HG02642 (cell line): ENCODE measurements around the gene SLC38A9.
"Not testable (repeated sequence)": the region's sequence is repeated elsewhere in the genome, so short reads cannot be mapped to it uniquely, and the experiment has no call there.

Experiments
- ATAC-seq: cut with Tn5 transposase; IDR thresholded peaks from one replicate; pipeline ENCODE4 v1.9.1; 2021; ENCODE audit warnings: mild to moderate bottlenecking; ENCODE audit not compliant: unreplicated experiment, poor library complexity

SLC38A9 gene

GRCh38 chr5:55712023-55712859, at the start of gene SLC38A9:
TSS of gene SLC38A9 (minus strand) at chr5:55712324. CDS start at chr5:55697958, 14,366 bp downstream.
- ATAC-seq: peak; percentile 100

GRCh38 chr5:55761721-55762120, 49.6 kb upstream of the SLC38A9 start:
- ATAC-seq: not testable (repeated sequence)

GRCh38 chr5:55758714-55759113, 46.6 kb upstream of the SLC38A9 start:
- no peak for ATAC-seq

- ATAC-seq: no peak
These were observed 46.1 kb upstream of the SLC38A9 start for GRCh38 chr5:55758231-55758630.

GRCh38 chr5:55750499-55750898, 38.4 kb upstream of the SLC38A9 start:
- ATAC-seq: no peak

- no peak for ATAC-seq
These were observed 37.9 kb upstream of the SLC38A9 start for GRCh38 chr5:55750063-55750462.

- ATAC-seq: no peak
These were observed 37.3 kb upstream of the SLC38A9 start for GRCh38 chr5:55749387-55749786.

- ATAC-seq: no peak
These were observed 35.7 kb upstream of the SLC38A9 start for GRCh38 chr5:55747778-55748318.

- no peak for ATAC-seq
These were observed 30.7 kb upstream of the SLC38A9 start for GRCh38 chr5:55742778-55743177.

- ATAC-seq: no peak
These were observed 25.7 kb upstream of the SLC38A9 start, which contains the start of gene DDX4 for GRCh38 chr5:55737793-55738192. TSS of gene DDX4 (plus strand) at chr5:55738061. CDS start at chr5:55738964, 903 bp downstream.

- no peak for ATAC-seq
These were observed 22.5 kb upstream of the SLC38A9 start for GRCh38 chr5:55734658-55735057.

GRCh38 chr5:55732585-55732984, 20.5 kb upstream of the SLC38A9 start:
- no peak for ATAC-seq

GRCh38 chr5:55731848-55732247, 19.7 kb upstream of the SLC38A9 start:
- no peak for ATAC-seq

- no peak for ATAC-seq
These were observed 12.2 kb upstream of the SLC38A9 start for GRCh38 chr5:55724281-55724680.

GRCh38 chr5:55720188-55720703, 8.1 kb upstream of the SLC38A9 start:
- ATAC-seq: no peak

GRCh38 chr5:55719026-55719425, 6.9 kb upstream of the SLC38A9 start:
- ATAC-seq: not testable (repeated sequence)

GRCh38 chr5:55715519-55716078, 3.5 kb upstream of the SLC38A9 start:
- no peak for ATAC-seq

GRCh38 chr5:55714749-55715148, 2.6 kb upstream of the SLC38A9 start:
- no peak for ATAC-seq

GRCh38 chr5:55714339-55714738, 2.2 kb upstream of the SLC38A9 start:
- no peak for ATAC-seq

- no peak for ATAC-seq
These were observed 1.7 kb upstream of the SLC38A9 start for GRCh38 chr5:55713871-55714270.

GRCh38 chr5:55711507-55712022, 559 bp downstream of the SLC38A9 start:
- ATAC-seq: no peak
